Keratinocyte (primary cell): ENCODE results near the gene SMAD6. TPM values are rescaled to one million over a fixed set of nuclear protein-coding genes. Genes with fewer than 3 reads are reported as not detected.
A peak's percentile ranks its signal among the peaks of the same experiment; 100 is the strongest.

Experiments
- DNase-seq: peaks from one replicate; pipeline ENCODE4 v3.0.0-alpha.2; 2011; ENCODE audit warnings: low read depth, missing footprints, low spot score
- FAIRE-seq: peaks from 2 replicates; lab custom pipeline; 2011; peaks lifted over from hg19 to GRCh38; lab: Jason Lieb, UNC
- H2AFZ ChIP-seq: 2 replicates; pipeline ENCODE4 v1.6.0; 2012; ENCODE audit warnings: low read length, control low read depth, inconsistent platforms; ENCODE audit not compliant: control insufficient read depth
- H3K27ac ChIP-seq: 2 replicates; pipeline ENCODE4 v1.5.1; 2011; ENCODE audit warnings: low read length; ENCODE audit not compliant: control insufficient read depth, insufficient read depth
- H3K27me3 ChIP-seq: 3 replicates; pipeline ENCODE4 v1.6.0; 2011; ENCODE audit warnings: low read length; ENCODE audit not compliant: control insufficient read depth, insufficient read depth; ENCODE audit errors: extremely low read depth
- H3K36me3 ChIP-seq, 2 experiments: 2 replicates in 1 of 2; 3 replicates in 1 of 2; pipeline ENCODE4 v1.5.1; 2011; ENCODE audit warnings: low read length in 2 of 2, mild to moderate bottlenecking in 1 of 2; ENCODE audit not compliant: control insufficient read depth in 2 of 2, insufficient read depth in 2 of 2; ENCODE audit errors: extremely low read depth in 1 of 2
- H3K4me1 ChIP-seq: 3 replicates; pipeline ENCODE4 v1.5.1; 2011; ENCODE audit warnings: low read length; ENCODE audit not compliant: control insufficient read depth, insufficient read depth; ENCODE audit errors: extremely low read depth
- H3K4me2 ChIP-seq: 3 replicates; pipeline ENCODE4 v1.6.0; 2011; ENCODE audit warnings: low read depth, low read length; ENCODE audit not compliant: control insufficient read depth, insufficient read depth; ENCODE audit errors: extremely low read depth
- H3K4me3 ChIP-seq, 3 experiments: fragments of 200-600 bp in 1 of 3; sonication (generic) in 1 of 3; 2 replicates in 2 of 3; 3 replicates in 1 of 3; pipeline ENCODE4 v1.5.1; 2011 to 2016; ENCODE audit warnings: low read length in 3 of 3, mild to moderate bottlenecking in 3 of 3, control low read depth in 2 of 3, inconsistent platforms in 1 of 3, low read depth in 1 of 3, mixed read lengths in 1 of 3, mixed run types in 1 of 3, moderate library complexity in 1 of 3; ENCODE audit not compliant: control insufficient read depth in 2 of 3, insufficient read depth in 2 of 3; ENCODE audit errors: extremely low read depth in 1 of 3
- H3K79me2 ChIP-seq: 2 replicates; pipeline ENCODE4 v1.6.0; 2012; ENCODE audit warnings: low read length; ENCODE audit not compliant: control insufficient read depth, insufficient read depth
- H3K9ac ChIP-seq: 3 replicates; pipeline ENCODE4 v1.6.0; 2011; ENCODE audit warnings: low read length; ENCODE audit not compliant: control insufficient read depth, insufficient read depth; ENCODE audit errors: extremely low read depth
- H3K9me1 ChIP-seq: 3 replicates; pipeline ENCODE4 v1.6.0; 2011; ENCODE audit warnings: low read length; ENCODE audit not compliant: control insufficient read depth, insufficient read depth; ENCODE audit errors: extremely low read depth
- H3K9me3 ChIP-seq: 2 replicates; pipeline ENCODE4 v1.5.1; 2012; ENCODE audit warnings: low read depth, low read length; ENCODE audit not compliant: control insufficient read depth
- H4K20me1 ChIP-seq: 3 replicates; pipeline ENCODE4 v1.6.0; 2011; ENCODE audit warnings: low read length; ENCODE audit not compliant: control insufficient read depth, insufficient read depth; ENCODE audit errors: extremely low read depth
- EZH2 ChIP-seq: IDR thresholded peaks from one replicate; pipeline ENCODE4 v1.6.1; 2012; ENCODE audit warnings: inconsistent platforms, mild to moderate bottlenecking, low read length, moderate library complexity
- dilution Hi-C: fragments of 300-500 bp; cut with MboI; formaldehyde crosslinking; loops from one replicate; pipeline ENCODE4 v1.7.0; 2020; ENCODE audit warnings: low sequenced_read_pairs; ENCODE audit not compliant: extremely low pct_ligation_motif_present
- polyA plus RNA-seq, 5 experiments: library from polyadenylated mRNA; depleted of rRNA in 3 of 5; stranded (reverse) in 3 of 5; stranded (forward) in 1 of 5; unstranded in 1 of 5; fragments of >200 nt; gene quantifications; 1 replicate in 1 of 5; 2 replicates in 3 of 5; 3 replicates in 1 of 5; pipeline versions ENCODE4 v1.2.1 to v1.2.3, GENCODE V29; 2011 to 2012; ENCODE audit warnings: missing spikeins in 2 of 5, low read depth in 1 of 5, low replicate concordance in 1 of 5
- TF ChIP-seq, protein P1 (sequence below), 3 experiments: IDR thresholded peaks in 1 of 3; conservative IDR thresholded peaks in 1 of 3; optimal IDR thresholded peaks in 1 of 3; 2 replicates in 2 of 3; 3 replicates in 1 of 3; pipeline versions ENCODE3 to v1.5.1; 2011; ENCODE audit warnings: low read length in 3 of 3, mild to moderate bottlenecking in 3 of 3, moderate library complexity in 2 of 3, control low read depth in 1 of 3, inconsistent platforms in 1 of 3; ENCODE audit not compliant: insufficient read depth in 2 of 3; ENCODE audit errors: extremely low read depth in 1 of 3

Gene SMAD6
- polyA plus RNA-seq, 1 donor (not counting 4 experiments of a cell fraction or from before 2014, with no cell fraction given), result 0.03 TPM

- Histone ChIP-seq H3K79me2 (no peaks in the 10 kb centered on the region), H2AFZ (no peak overlapping the region), H3K27ac (no peak overlapping the region), H4K20me1 (no peaks in the 10 kb centered on the region), H3K9me1 (no peaks in the 10 kb centered on the region), H3K9me3 (no peaks in the 10 kb centered on the region), H3K4me2 (no peak overlapping the region), H3K36me3 (no peaks in the 10 kb centered on the region), H3K4me3 (no peak overlapping the region), H3K4me1 (no peaks in the 10 kb centered on the region), H3K9ac (no peak overlapping the region), H3K27me3 (peaks cover 9% of the 10 kb centered on the region)
- peak; percentile 43 for FAIRE-seq
- TF ChIP-seq EZH2, result no peak
- TF ChIP-seq, protein P1, sequence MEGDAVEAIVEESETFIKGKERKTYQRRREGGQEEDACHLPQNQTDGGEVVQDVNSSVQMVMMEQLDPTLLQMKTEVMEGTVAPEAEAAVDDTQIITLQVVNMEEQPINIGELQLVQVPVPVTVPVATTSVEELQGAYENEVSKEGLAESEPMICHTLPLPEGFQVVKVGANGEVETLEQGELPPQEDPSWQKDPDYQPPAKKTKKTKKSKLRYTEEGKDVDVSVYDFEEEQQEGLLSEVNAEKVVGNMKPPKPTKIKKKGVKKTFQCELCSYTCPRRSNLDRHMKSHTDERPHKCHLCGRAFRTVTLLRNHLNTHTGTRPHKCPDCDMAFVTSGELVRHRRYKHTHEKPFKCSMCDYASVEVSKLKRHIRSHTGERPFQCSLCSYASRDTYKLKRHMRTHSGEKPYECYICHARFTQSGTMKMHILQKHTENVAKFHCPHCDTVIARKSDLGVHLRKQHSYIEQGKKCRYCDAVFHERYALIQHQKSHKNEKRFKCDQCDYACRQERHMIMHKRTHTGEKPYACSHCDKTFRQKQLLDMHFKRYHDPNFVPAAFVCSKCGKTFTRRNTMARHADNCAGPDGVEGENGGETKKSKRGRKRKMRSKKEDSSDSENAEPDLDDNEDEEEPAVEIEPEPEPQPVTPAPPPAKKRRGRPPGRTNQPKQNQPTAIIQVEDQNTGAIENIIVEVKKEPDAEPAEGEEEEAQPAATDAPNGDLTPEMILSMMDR (optimal IDR thresholded peaks at IDR 0.05 in 1 of 3, IDR thresholded peaks at IDR 0.05 in 1 of 3, conservative IDR thresholded peaks at IDR 0.05 in 1 of 3; ENCODE audit: extremely low read depth in 1 of 3, insufficient read depth in 2 of 3, low read length in 3 of 3), result no peak
- no peak for DNase-seq
- dilution Hi-C loops, result loop anchor here (5.0 kb wide), 1 partner anchor 78 kb away; no protein-coding TSS in a partner anchor
Observed at GRCh38 chr15:66714543-66714981, 12.5 kb downstream of the SMAD6 start.

DNA sequence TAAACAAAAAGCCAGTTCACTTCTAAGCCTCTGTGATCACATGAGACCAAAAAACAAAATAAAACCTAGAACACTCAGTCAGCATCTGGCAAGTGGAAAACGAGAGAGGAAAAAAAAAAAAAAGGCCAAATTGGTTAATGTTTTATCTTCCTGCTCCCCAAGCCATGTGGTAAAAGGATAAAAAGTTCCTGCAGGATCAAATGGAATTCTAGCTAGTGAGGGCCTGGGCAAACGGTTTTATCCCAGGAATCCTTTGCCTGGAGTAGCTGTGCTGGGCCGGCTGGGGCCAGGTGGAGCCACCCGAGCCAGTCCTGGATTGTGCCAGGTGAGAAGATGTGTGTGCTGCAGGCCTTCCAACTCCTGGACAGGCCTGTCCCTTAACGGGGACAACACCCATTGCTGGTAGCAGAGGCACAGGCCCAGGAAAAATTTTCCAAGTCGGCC lies 13.2 kb downstream of the SMAD6 start:
- Histone ChIP-seq H3K36me3 (no peaks in the 10 kb centered on the region), H3K9me1 (no peaks in the 10 kb centered on the region), H3K27ac (no peak overlapping the region), H3K9me3 (no peaks in the 10 kb centered on the region), H3K4me2 (no peak overlapping the region), H3K27me3 (peaks cover 9% of the 10 kb centered on the region), H4K20me1 (no peaks in the 10 kb centered on the region), H3K4me3 (no peak overlapping the region), H3K9ac (no peak overlapping the region), H2AFZ (no peak overlapping the region), H3K4me1 (no peaks in the 10 kb centered on the region), H3K79me2 (no peaks in the 10 kb centered on the region)
- dilution Hi-C loops, result no loop called here
- DNase-seq (no peak), FAIRE-seq (no peak)
- TF ChIP-seq EZH2, result no peak
- TF ChIP-seq, protein P1 (optimal IDR thresholded peaks at IDR 0.05 in 1 of 3, IDR thresholded peaks at IDR 0.05 in 1 of 3, conservative IDR thresholded peaks at IDR 0.05 in 1 of 3; ENCODE audit: extremely low read depth in 1 of 3, insufficient read depth in 2 of 3, low read length in 3 of 3), result no peak
